KMS-11 (cell line): Measurements from ENCODE around the gene SLC26A6.

ENCODE experiments used
- H2AFZ ChIP-seq: fragments of 200-600 bp; sonication (generic); 2 replicates; pipeline ENCODE4 v1.6.1; 2016; ENCODE audit warnings: antibody characterized with exemption, mixed run types, low read depth
- H3K27ac ChIP-seq: fragments of 200-600 bp; sonication (generic); 2 replicates; pipeline ENCODE4 v1.6.1; 2016; ENCODE audit warnings: mild to moderate bottlenecking, mixed run types
- H3K27me3 ChIP-seq: fragments of 200-600 bp; sonication (generic); 2 replicates; pipeline ENCODE4 v1.6.1; 2017; ENCODE audit warnings: mild to moderate bottlenecking, low read depth, mixed run types, moderate library complexity; ENCODE audit not compliant: insufficient read depth
- H3K36me3 ChIP-seq: fragments of 200-600 bp; sonication (generic); 2 replicates; pipeline ENCODE4 v1.6.1; 2017; ENCODE audit warnings: mild to moderate bottlenecking, mixed run types; ENCODE audit not compliant: insufficient read depth
- H3K4me1 ChIP-seq: fragments of 200-600 bp; sonication (generic); 2 replicates; pipeline ENCODE4 v1.6.1; 2016; ENCODE audit warnings: mild to moderate bottlenecking, low read depth, mixed run types; ENCODE audit not compliant: poor library complexity, severe bottlenecking
- H3K4me2 ChIP-seq: fragments of 200-600 bp; sonication (generic); 2 replicates; pipeline ENCODE4 v1.7.0; 2016; ENCODE audit warnings: mild to moderate bottlenecking, mixed run types
- H3K4me3 ChIP-seq: fragments of 200-600 bp; sonication (generic); IDR thresholded peaks from 2 replicates; pipeline ENCODE4 v1.6.1; 2017; ENCODE audit warnings: low read depth, low read length, mixed read lengths; ENCODE audit not compliant: insufficient read depth
- H3K79me2 ChIP-seq: fragments of 200-600 bp; sonication (generic); 2 replicates; pipeline ENCODE4 v1.6.1; 2016; ENCODE audit warnings: low read depth, mixed run types; ENCODE audit not compliant: insufficient read depth
- H3K9ac ChIP-seq: fragments of 200-600 bp; sonication (generic); 2 replicates; pipeline ENCODE4 v1.6.1; 2016; ENCODE audit warnings: mild to moderate bottlenecking, mixed run types
- H4K20me1 ChIP-seq: fragments of 200-600 bp; sonication (generic); 2 replicates; pipeline ENCODE4 v1.6.1; 2016; ENCODE audit warnings: mild to moderate bottlenecking, mixed run types; ENCODE audit not compliant: insufficient read depth
- CTCF ChIP-seq: fragments of 200-600 bp; sonication (generic); conservative IDR thresholded peaks from 2 replicates; pipeline ENCODE4 v1.6.1; 2017; ENCODE audit warnings: low read depth, mild to moderate bottlenecking, antibody characterized with exemption, low read length, moderate library complexity, mixed read lengths

The SLC26A6 gene

GRCh38 chr3:48644898-48645760, 9.9 kb upstream of the SLC26A6 start:
- Histone ChIP-seq H3K4me1 (no peaks in the 10 kb centered on the region), H3K27ac (no peak overlapping the region), H3K4me2 (no peak overlapping the region), H3K4me3 (no peak overlapping the region), H4K20me1 (no peaks in the 10 kb centered on the region), H2AFZ (no peak overlapping the region), H3K79me2 (no peaks in the 10 kb centered on the region), H3K36me3 (no peaks in the 10 kb centered on the region), H3K9ac (no peak overlapping the region), H3K27me3 (no peaks in the 10 kb centered on the region)
- no peak for TF ChIP-seq CTCF

- TF ChIP-seq CTCF = no peak
- H3K36me3 ChIP-seq = no peaks in the 10 kb centered on the region
These were observed 7.3 kb upstream of the SLC26A6 start for GRCh38 chr3:48642605-48643004.

GRCh38 chr3:48641396-48641795, 6.1 kb upstream of the SLC26A6 start:
- Histone ChIP-seq H3K4me2 (no peak overlapping the region), H3K79me2 (no peaks in the 10 kb centered on the region), H3K27ac (no peak overlapping the region), H3K27me3 (no peaks in the 10 kb centered on the region), H3K36me3 (no peaks in the 10 kb centered on the region), H3K4me3 (no peak overlapping the region), H4K20me1 (no peaks in the 10 kb centered on the region), H3K9ac (no peak overlapping the region), H3K4me1 (no peaks in the 10 kb centered on the region), H2AFZ (no peak overlapping the region)
- no peak for TF ChIP-seq CTCF

More at GRCh38 chr3:48642605-48643004, 7.3 kb upstream of the SLC26A6 start:
- Histone ChIP-seq H3K27ac (no peak overlapping the region), H3K27me3 (no peaks in the 10 kb centered on the region), H3K9ac (no peak overlapping the region), H3K4me1 (no peaks in the 10 kb centered on the region), H4K20me1 (no peaks in the 10 kb centered on the region), H3K4me3 (no peak overlapping the region), H3K79me2 (no peaks in the 10 kb centered on the region), H3K4me2 (no peak overlapping the region), H2AFZ (no peak overlapping the region)

- no peak overlapping the region for H3K4me3 ChIP-seq
- H3K79me2 ChIP-seq = no peaks in the 10 kb centered on the region
- no peaks in the 10 kb centered on the region for H3K27me3 ChIP-seq
- H3K36me3 ChIP-seq = no peaks in the 10 kb centered on the region
- H3K4me1 ChIP-seq = no peaks in the 10 kb centered on the region
- H3K4me2 ChIP-seq = no peak overlapping the region
- no peak overlapping the region for H3K9ac ChIP-seq
- no peak overlapping the region for H3K27ac ChIP-seq
- no peak overlapping the region for H2AFZ ChIP-seq
- H4K20me1 ChIP-seq = no peaks in the 10 kb centered on the region
- no peak for TF ChIP-seq CTCF
These were observed 4.8 kb upstream of the SLC26A6 start for GRCh38 chr3:48639944-48640606.
